Ovary (tissue), 3 donors: ENCODE data around the gene PI4K2A.

ENCODE experiments used
- CTCF ChIP-seq, 3 donors: fragments of 450-650 bp in 2 of 3; fragments of 200-600 bp in 1 of 3; IDR thresholded peaks; one replicate each; pipeline versions ENCODE4 v1.5.1 to v1.8.0; 2016 to 2022; ENCODE audit warnings: antibody characterized with exemption in 3 of 3, mild to moderate bottlenecking in 1 of 3
- EP300 ChIP-seq: sonication (generic); formaldehyde crosslinking; IDR thresholded peaks from one replicate; pipeline ENCODE4 v1.6.1; 2017; ENCODE audit warnings: antibody characterized with exemption
- donor health status: DM: no; HTN: no; CAD: no.

GRCh38 chr10:97714401-97715258, 74.2 kb downstream of the PI4K2A start:
- TF ChIP-seq CTCF (IDR thresholded peaks at IDR 0.05) (no peak), EP300 (no peak)
